H7 (cell line): ENCODE results near the gene GYPE. TPM values are rescaled to one million over a fixed set of nuclear protein-coding genes. Genes with fewer than 3 reads are reported as not detected.
"Not testable (repeated sequence)": the region's sequence is repeated elsewhere in the genome, so short reads cannot be mapped to it uniquely, and the experiment has no call there.

Experiments
- DNase-seq: peaks from one replicate; pipeline ENCODE4 v3.0.0; 2012
- H3K27me3 ChIP-seq: 2 replicates; pipeline ENCODE4 v1.6.0; 2011; ENCODE audit warnings: mild to moderate bottlenecking, low read length; ENCODE audit not compliant: control insufficient read depth, insufficient read depth
- H3K36me3 ChIP-seq: replicated peaks from 2 replicates; pipeline ENCODE4 v1.5.1; 2011; ENCODE audit warnings: low read length; ENCODE audit not compliant: control insufficient read depth, insufficient read depth
- H3K4me3 ChIP-seq: 2 replicates; pipeline ENCODE4 v1.5.1; 2011; ENCODE audit warnings: low read depth, mild to moderate bottlenecking, control low read depth, low read length, moderate library complexity; ENCODE audit not compliant: insufficient read depth
- total RNA-seq: library from RNA; depleted of rRNA; stranded (reverse); fragments of >200 nt; shearing (Covaris generic); gene quantifications from 2 replicates; pipeline ENCODE4 v1.2.3, GENCODE V29; 2014

The GYPE gene
- total RNA-seq, 1 experiment from 2014 or later: not detected

- not testable (repeated sequence) for DNase-seq, H3K4me3 ChIP-seq, H3K36me3 ChIP-seq, H3K27me3 ChIP-seq
Observed at GRCh38 chr4:143890323-143890722, 15.0 kb downstream of the GYPE start.

GRCh38 chr4:143888189-143888588 is 17.2 kb downstream of the GYPE start:
- not testable (repeated sequence) for DNase-seq, H3K4me3 ChIP-seq, H3K36me3 ChIP-seq, H3K27me3 ChIP-seq

- not testable (repeated sequence) for H3K36me3 ChIP-seq, DNase-seq, H3K27me3 ChIP-seq, H3K4me3 ChIP-seq
Observed at GRCh38 chr4:143884965-143885364, 20.4 kb downstream of the GYPE start.

GRCh38 chr4:143883529-143883928 is 21.8 kb downstream of the GYPE start:
- Histone ChIP-seq H3K27me3 (no peaks in the 10 kb centered on the region), H3K36me3 (no peaks in the 10 kb centered on the region), H3K4me3 (no peak overlapping the region)
- no peak for DNase-seq

- Histone ChIP-seq H3K36me3 (no peaks in the 10 kb centered on the region), H3K4me3 (no peak overlapping the region), H3K27me3 (no peaks in the 10 kb centered on the region)
- no peak for DNase-seq
Observed at GRCh38 chr4:143882892-143883291, 22.5 kb downstream of the GYPE start.

GRCh38 chr4:143879561-143879960 is 25.8 kb downstream of the GYPE start:
- not testable (repeated sequence) for H3K36me3 ChIP-seq, H3K27me3 ChIP-seq, DNase-seq, H3K4me3 ChIP-seq

GRCh38 chr4:143875357-143875756 is 30.0 kb downstream of the GYPE start:
- not testable (repeated sequence) for H3K27me3 ChIP-seq, DNase-seq, H3K4me3 ChIP-seq, H3K36me3 ChIP-seq

GRCh38 chr4:143870523-143871268 is 34.7 kb downstream of the GYPE start:
- H3K36me3 ChIP-seq, H3K4me3 ChIP-seq, H3K27me3 ChIP-seq, DNase-seq: not testable (repeated sequence)

- not testable (repeated sequence) for DNase-seq, H3K36me3 ChIP-seq, H3K4me3 ChIP-seq, H3K27me3 ChIP-seq
Observed at GRCh38 chr4:143869925-143870324, 35.4 kb downstream of the GYPE start.

GRCh38 chr4:143862716-143863115 is 42.6 kb downstream of the GYPE start:
- DNase-seq, H3K36me3 ChIP-seq, H3K27me3 ChIP-seq, H3K4me3 ChIP-seq: not testable (repeated sequence)

- no peaks in the 10 kb centered on the region for H3K36me3 ChIP-seq
- no peak for DNase-seq
- no peak overlapping the region for H3K4me3 ChIP-seq
- H3K27me3 ChIP-seq: no peaks in the 10 kb centered on the region
Observed at GRCh38 chr4:143858456-143858855, 46.9 kb downstream of the GYPE start.

GRCh38 chr4:143857391-143858336 is 47.7 kb downstream of the GYPE start:
- H3K36me3 ChIP-seq, H3K4me3 ChIP-seq, DNase-seq: not testable (repeated sequence)

GRCh38 chr4:143856017-143856557 is 49.3 kb downstream of the GYPE start:
- not testable (repeated sequence) for H3K4me3 ChIP-seq, H3K36me3 ChIP-seq, H3K27me3 ChIP-seq, DNase-seq

More at GRCh38 chr4:143857391-143858336, 47.7 kb downstream of the GYPE start:
- H3K27me3 ChIP-seq: not testable (repeated sequence)

- not testable (repeated sequence) for H3K36me3 ChIP-seq, H3K27me3 ChIP-seq, H3K4me3 ChIP-seq, DNase-seq
Observed at GRCh38 chr4:143854645-143855044, 50.7 kb downstream of the GYPE start.

- not testable (repeated sequence) for H3K27me3 ChIP-seq, H3K36me3 ChIP-seq, DNase-seq, H3K4me3 ChIP-seq
Observed at GRCh38 chr4:143849296-143849695, 56.1 kb downstream of the GYPE start.
